Measurements from ENCODE around the gene G3BP1. TPM values are rescaled to one million over a fixed set of nuclear protein-coding genes. Genes with fewer than 3 reads are reported as not detected.

G3BP1 gene
- total RNA-seq, 1 donor from 2014 or later = 211 TPM

DNA sequence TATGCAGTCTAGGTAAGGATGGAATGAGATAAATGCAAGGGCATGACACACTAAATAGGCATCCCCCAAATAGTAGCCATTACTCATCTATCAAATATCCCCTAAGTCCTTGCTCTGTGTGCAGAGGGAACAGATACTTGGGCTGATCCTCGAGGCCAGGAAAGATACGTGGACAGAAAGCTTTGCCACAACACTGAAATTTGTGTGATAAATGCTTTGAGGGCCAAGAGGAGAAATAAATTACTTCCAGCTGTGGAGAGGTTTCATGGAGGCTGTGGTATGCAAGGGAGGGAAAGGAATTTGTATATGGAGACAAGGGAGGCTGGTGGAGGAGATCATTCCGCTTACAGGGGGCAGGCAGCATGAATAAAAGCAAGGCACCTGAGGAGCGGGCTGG, 31.8 kb upstream of the G3BP1 start:
- H3K27ac Mint-ChIP-seq = peak overlapping the region; percentile 98
- no peaks in the 10 kb centered on the region for H3K27me3 Mint-ChIP-seq (ENCODE audit: low read depth)
- peak overlapping the region; percentile 1 for H3K4me3 Mint-ChIP-seq
- peaks cover 31% of the 10 kb centered on the region for H3K4me1 Mint-ChIP-seq
- TF ChIP-seq, protein P1, sequence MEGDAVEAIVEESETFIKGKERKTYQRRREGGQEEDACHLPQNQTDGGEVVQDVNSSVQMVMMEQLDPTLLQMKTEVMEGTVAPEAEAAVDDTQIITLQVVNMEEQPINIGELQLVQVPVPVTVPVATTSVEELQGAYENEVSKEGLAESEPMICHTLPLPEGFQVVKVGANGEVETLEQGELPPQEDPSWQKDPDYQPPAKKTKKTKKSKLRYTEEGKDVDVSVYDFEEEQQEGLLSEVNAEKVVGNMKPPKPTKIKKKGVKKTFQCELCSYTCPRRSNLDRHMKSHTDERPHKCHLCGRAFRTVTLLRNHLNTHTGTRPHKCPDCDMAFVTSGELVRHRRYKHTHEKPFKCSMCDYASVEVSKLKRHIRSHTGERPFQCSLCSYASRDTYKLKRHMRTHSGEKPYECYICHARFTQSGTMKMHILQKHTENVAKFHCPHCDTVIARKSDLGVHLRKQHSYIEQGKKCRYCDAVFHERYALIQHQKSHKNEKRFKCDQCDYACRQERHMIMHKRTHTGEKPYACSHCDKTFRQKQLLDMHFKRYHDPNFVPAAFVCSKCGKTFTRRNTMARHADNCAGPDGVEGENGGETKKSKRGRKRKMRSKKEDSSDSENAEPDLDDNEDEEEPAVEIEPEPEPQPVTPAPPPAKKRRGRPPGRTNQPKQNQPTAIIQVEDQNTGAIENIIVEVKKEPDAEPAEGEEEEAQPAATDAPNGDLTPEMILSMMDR (IDR thresholded peaks at IDR 0.05; ENCODE audit: unreplicated experiment) = no peak
- H3K36me3 Mint-ChIP-seq = peaks cover 11% of the 10 kb centered on the region
- DNase-seq (ENCODE audit: low spot score in 2 of 2, unreplicated experiment in 2 of 2) = no peak
- H3K9me3 Mint-ChIP-seq = no peaks in the 10 kb centered on the region

DNA sequence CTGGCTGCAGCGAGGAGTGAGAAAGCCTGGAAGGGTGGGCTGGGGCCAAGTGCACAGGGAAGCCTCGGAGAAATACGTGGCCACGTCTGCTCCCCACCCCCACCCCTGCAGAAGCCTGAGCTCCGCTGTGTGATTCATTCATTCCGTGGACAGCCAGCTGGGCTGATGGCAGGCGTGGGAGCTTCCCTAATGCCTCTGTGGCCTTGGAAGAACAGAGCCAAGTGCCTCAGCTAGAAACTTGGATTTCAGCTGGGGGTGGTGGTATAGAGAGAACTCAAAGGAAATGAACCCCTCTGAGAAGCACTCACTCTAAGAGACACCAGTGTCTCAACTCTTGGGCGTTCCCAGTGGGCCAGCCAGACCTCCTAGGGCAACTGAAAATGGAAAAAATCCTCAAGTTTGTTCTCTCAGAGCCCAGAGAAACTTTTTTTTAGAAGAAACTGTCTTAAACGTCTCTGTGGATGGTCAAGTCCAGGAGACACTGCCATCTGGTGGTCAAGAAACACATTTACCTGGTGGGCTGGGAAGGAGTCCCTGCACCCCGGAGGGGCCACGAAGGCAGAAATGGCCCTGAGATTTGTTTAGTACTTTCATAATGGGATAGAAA, 31.3 kb upstream of the G3BP1 start:
- Mint-ChIP-seq H3K4me1 (peaks cover 31% of the 10 kb centered on the region), H3K36me3 (peaks cover 11% of the 10 kb centered on the region), H3K9me3 (no peaks in the 10 kb centered on the region), H3K4me3 (peak overlapping the region; percentile 42), H3K27me3 (ENCODE audit: low read depth) (no peaks in the 10 kb centered on the region), H3K27ac (peak overlapping the region; percentile 98)
- peak; percentile 38 to 70 for DNase-seq (ENCODE audit: low spot score in 2 of 2, unreplicated experiment in 2 of 2)
- TF ChIP-seq, protein P1 (IDR thresholded peaks at IDR 0.05; ENCODE audit: unreplicated experiment) = peak; percentile 95

GRCh38 chr5:151740958-151741373, 30.8 kb upstream of the G3BP1 start:
- Mint-ChIP-seq H3K36me3 (peaks cover 11% of the 10 kb centered on the region), H3K9me3 (no peaks in the 10 kb centered on the region), H3K27me3 (ENCODE audit: low read depth) (no peaks in the 10 kb centered on the region), H3K4me3 (peak overlapping the region; percentile 42), H3K4me1 (peaks cover 31% of the 10 kb centered on the region), H3K27ac (peak overlapping the region; percentile 98)
- TF ChIP-seq, protein P1 (IDR thresholded peaks at IDR 0.05; ENCODE audit: unreplicated experiment) = no peak
- DNase-seq (ENCODE audit: low spot score in 2 of 2, unreplicated experiment in 2 of 2) = no peak

DNA sequence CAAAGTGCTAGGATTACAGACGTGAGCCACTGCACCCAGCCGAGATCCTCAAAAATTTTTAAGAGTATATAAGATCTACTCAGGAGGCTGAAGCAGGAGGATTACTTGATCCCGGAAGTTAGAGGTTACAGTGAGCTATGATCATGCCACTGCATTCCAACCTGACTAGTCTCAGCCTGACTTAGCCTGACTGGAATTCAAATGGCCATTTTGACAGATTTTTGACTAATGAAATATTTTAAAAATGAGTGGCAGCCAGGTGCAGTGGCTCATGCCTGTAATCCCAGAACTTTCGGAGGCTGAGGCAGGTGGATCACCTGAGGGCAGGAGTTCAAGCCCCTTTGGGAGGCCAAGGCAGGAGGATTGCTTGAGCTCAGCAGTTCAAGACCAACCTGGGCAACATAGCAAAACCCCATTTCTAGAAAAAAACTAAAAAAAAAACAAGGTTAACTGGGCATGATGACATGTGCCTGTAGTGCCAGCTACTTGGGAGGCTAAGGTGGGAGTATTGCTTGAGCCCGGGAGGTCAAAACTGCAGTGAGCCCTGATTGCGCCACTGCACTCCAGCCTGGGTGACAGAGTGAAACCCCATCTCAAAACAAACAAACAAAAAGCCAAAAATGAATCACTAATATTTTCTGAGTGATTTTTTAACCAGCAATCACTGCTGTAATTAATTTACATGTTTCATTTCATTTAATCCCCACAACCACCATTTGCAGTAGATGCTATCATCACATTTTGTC, 29.9 kb upstream of the G3BP1 start:
- TF ChIP-seq, protein P1 (IDR thresholded peaks at IDR 0.05; ENCODE audit: unreplicated experiment) = no peak
- peaks cover 31% of the 10 kb centered on the region for H3K4me1 Mint-ChIP-seq
- H3K36me3 Mint-ChIP-seq = peaks cover 11% of the 10 kb centered on the region
- peak overlapping the region; percentile 98 for H3K27ac Mint-ChIP-seq
- no peaks in the 10 kb centered on the region for H3K9me3 Mint-ChIP-seq
- no peak overlapping the region for H3K4me3 Mint-ChIP-seq
- no peaks in the 10 kb centered on the region for H3K27me3 Mint-ChIP-seq (ENCODE audit: low read depth)
- DNase-seq (ENCODE audit: low spot score in 2 of 2, unreplicated experiment in 2 of 2) = no peak

- TF ChIP-seq, protein P1 (IDR thresholded peaks at IDR 0.05; ENCODE audit: unreplicated experiment) = peak; percentile 57
- peaks cover 31% of the 10 kb centered on the region for H3K4me1 Mint-ChIP-seq
- H3K27ac Mint-ChIP-seq = peak overlapping the region; percentile 98
- H3K9me3 Mint-ChIP-seq = no peaks in the 10 kb centered on the region
- H3K4me3 Mint-ChIP-seq = no peak overlapping the region
- no peaks in the 10 kb centered on the region for H3K27me3 Mint-ChIP-seq (ENCODE audit: low read depth)
- peaks cover 11% of the 10 kb centered on the region for H3K36me3 Mint-ChIP-seq
- DNase-seq (ENCODE audit: low spot score in 2 of 2, unreplicated experiment in 2 of 2) = peak in 1 of 2 experiments; percentile 62
Measured at GRCh38 chr5:151742870-151743294, 28.9 kb upstream of the G3BP1 start.

Data from mesothelial cell of epicardium (in vitro differentiated cells).